ENCODE measurements around the gene LRMDA.
"Not testable (repeated sequence)": the region's sequence is repeated elsewhere in the genome, so short reads cannot be mapped to it uniquely, and the experiment has no call there.

The LRMDA gene

DNA sequence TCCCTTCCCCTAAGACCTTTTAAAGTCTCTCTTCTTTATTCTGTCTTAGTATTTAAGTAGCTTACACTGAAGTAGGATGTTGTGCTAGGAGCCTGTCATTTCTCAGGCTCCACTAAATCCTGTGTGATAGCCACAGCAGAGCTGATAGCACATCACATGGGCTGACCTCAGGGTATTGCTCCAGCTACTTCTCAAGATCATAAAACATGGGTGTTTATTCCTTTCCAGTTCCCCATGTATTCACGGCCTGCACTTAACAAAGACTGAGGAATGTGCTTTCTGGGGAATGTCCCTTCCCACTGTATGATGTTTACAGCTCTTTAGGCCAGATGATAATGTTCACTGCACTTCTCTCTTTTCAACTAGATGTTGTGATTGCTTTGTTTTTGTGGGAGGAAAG lies 1119.4 kb downstream of the LRMDA start:
- no peak for DNase-seq (ENCODE audit: low read depth in 2 of 2)

DNA sequence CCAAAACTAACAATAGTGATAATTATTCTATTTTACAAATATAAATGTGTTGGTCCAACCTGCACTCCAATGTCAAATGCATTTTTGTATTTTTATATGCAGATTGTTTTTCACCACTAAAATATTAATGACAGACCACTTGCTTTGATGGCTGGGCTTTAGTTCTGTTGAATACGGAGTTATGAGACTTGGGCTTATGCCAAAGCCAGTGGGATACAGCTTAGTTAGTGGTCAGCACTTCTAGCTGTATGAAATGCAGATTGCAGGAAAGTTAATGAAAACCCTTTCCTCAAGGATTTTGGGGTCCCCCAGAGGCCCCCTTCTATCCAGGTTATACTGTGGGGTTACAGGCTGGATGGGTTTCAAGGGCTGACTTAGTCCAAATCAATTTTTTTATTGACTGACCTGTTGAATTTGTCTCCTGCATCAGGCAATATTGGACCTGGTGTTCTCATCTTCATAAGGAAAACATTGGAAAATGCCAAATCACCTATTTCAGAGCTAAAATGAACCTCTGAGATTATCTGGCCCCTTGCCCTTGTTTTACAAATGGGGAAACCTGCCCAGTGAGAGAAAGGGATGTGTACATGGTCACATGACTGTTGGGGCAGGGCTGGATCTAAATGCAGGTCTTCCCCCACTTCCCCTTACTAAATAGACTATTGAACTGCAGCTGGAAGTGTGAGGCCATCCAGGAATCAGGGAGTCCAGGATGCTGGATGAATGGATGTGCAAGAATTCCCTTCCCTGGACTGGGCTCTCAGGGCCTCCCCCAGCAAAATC lies 1120.9 kb downstream of the LRMDA start:
- no peak for DNase-seq (ENCODE audit: low read depth in 2 of 2)

DNA sequence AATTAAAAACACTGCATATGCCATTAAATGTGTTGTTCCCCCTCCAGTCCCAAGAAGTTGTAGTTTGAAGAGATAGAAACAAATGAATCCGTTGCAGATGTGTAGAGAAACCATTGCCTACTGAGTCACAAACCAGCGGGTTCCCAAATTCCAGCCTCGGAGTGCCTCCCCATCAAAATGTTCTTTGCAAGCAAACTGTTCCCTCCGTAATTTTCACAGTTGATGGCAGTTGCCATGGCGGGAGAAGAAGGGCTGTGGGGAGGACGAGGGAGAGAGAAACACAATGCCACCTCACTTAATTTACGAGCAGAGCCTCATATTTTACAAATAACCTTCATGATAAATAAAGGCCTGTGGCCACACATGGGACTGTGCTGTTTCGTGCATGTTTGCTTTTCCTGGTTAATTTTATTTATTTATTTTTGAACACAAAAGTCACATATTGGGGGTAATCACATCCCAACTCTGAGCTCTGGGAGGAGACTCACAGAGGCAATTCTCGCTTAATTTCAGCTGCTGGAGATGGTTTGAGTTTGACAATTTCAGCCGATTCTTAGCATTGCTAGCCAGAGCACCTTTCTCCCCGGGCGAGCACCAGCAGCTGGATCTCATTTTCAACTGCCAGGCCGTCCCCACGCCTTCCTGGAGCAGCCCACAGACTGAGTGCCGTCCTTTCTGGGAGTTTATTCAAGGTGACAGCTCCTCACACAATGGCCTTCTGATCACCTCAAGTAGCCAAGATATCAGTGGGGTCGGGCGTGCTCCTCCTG lies 1122.0 kb downstream of the LRMDA start:
- DNase-seq (ENCODE audit: low read depth in 2 of 2) = no peak

DNA sequence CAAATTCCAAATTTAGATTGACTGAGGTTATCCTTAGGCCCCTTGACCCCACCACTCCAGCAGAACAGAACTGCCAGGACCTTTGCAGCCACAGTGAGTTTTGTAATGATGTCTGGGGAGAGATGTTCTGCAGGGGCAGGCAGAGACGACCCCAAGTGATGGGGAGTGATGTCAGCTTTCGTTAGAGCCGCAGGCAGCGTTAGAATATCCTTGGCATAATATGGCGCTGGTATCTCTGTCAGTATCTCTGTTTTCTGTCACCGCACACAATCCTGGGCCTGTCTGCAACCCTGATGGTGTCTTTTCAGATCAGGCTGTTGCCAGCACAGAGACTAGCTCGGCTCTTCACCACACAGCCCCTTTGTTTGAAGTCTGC lies 1122.6 kb downstream of the LRMDA start:
- no peak for DNase-seq (ENCODE audit: low read depth in 2 of 2)

DNA sequence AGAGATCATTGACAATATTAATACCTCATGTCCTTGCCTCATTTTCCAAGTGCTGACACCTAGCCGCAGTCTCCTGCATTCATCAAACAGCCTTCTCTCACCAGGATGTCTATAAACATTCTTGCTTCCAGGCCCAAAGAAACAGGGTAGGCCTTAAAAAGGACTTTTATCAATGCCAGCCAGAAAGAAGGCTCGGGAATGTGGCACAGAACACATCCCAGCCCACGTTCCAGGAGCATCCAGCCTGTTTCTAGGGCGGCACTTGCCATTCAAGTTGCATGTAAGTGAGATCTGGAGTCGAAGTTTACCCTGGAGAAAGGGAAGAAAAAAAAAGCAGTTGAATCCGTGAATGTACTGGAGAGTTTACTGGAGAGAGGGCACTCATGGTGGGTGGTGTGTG lies 1123.1 kb downstream of the LRMDA start:
- no peak for DNase-seq (ENCODE audit: low read depth in 2 of 2)

DNA sequence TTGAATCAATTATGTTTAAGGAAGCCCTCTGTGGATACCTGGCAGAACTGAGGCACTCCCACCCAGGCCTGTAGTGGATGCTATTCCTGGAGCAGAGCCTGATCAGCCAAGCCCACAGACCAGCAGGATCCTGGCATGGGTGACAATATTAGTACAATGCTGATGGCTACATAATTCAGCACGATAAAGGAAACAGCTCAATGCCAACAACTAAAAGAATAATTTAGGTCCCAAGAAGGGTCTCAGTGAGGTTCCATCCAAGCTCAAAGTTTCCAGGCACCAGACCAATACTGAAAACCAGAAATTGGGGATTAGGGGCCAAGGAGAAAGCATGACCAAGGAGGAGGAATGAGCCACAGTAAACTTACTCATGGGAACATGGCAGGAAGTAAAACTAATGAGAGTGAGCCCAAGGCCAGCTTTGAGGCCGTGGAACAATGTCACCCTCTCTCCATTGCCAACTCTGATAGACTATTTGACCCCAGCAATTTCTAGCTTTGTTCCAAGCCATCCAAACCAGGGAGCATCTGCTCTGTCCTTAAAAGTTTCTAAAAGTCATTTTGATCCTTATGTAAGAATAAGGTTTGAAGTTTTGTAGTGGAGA lies 1123.7 kb downstream of the LRMDA start:
- DNase-seq (ENCODE audit: low read depth in 2 of 2) = no peak

DNA sequence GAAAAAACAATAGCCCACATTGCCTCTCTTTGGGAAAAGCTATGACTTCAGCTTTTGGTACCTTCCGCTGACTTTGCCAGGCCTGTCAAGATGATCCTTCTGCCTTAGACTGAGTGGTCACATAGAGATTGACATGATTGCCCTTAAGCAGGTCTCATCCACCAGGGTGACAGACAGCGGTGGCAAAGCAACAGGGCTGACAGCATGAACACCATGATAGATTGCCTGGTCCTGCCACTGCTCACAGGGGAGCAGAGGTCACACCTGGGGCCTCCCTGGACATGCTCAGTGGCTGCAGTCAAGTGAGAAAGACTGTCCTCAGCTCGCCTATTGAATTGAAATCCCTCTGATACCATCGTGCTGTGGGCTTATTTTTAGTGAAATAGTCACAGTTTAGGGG lies 1125.9 kb downstream of the LRMDA start:
- no peak for DNase-seq (ENCODE audit: low read depth in 2 of 2)

DNA sequence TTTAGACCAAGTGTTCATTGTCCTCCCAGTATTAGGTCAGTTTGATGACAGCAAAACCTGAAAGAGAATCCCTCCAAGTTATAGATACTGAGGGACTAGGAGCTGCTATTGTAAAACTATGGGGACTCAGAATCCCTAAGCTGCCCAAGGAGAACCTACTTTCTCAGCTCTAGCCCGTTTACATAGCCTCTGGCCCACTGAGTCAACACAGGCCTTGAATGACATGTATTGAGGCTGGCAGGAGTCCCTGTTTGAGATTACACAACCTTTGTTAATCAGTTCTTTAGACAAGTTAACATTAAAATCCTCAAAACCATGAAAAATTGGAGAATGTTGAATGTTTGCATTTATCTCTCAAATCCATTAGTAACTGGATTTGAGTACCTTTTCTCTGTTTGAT lies 1127.2 kb downstream of the LRMDA start:
- DNase-seq (ENCODE audit: low read depth in 2 of 2) = no peak

DNA sequence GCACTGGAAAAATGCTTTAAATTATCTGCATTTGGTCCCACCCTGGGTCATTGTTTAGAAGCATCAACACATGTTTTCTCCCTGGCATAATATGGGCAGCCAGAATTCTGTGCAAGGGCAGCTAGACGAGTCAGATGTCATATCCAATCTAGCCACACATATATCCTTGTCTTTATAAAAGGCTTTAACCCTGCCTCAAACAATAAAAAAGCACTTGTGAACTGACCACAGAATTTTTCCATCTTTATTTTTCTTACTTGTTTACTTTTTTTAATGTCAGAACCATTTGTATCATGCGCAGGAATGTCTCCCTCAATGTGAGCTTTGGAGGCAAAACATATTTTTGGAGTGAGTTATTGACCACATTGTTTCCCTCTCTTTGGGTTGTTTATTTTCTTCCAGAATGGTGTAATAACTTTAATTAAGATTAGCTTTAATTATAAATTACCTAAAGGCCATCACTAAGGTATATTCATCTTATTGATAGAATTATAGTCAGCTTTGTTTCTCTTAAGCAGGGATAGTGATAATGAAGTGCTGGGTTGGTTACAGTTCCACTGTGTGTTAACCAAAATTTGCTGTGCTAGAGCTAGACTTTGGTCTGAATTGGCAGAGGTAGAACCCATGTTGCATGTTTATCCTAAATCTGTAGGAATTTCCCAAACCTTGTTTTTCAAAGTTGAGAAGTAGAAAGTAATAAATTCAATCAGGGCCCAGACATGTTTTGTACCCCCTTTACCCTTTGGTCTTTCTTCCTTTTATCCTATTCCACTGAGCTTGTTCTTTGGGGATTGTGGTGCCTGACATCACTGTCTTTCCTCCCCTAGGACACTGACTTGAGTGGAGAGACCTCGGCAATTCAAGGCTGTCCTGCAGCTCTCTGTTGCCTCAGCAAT lies 1127.8 kb downstream of the LRMDA start:
- no peak for DNase-seq (ENCODE audit: low read depth in 2 of 2)

DNA sequence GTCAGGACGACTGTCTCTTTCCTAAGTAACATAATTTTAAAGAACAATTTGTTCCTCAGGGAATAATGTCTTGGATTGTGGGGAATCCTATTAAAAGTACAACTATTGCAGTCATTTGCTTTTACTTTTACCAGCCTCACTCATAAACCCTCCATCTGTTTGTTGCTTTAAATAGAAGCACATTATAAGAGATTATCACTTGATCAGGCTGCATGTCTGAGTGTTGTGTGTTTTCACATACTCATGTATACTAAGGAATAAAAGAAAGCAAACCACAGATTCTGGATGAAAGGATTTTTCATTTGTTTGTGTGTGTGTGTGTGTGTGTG lies 1128.4 kb downstream of the LRMDA start:
- no peak for DNase-seq (ENCODE audit: low read depth in 2 of 2)

DNA sequence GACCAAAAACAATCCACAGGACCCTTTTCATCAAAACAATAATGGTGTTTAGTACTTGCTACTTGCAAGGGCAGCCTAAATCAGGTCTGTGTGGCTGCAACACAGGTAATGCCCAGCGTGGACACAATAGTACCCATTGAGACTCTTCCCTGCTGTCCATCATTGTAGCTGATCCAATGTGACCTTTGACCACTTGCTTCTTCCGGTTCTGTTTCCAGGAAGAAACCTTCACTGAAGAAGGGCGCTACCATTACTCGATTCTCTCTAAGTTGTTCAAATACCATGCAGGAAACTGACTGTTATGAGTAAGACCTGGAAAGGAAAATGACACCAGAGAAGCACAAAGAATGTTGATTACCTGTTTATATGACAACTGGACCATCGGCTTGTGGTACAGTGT lies 1128.9 kb downstream of the LRMDA start:
- no peak for DNase-seq (ENCODE audit: low read depth in 2 of 2)

DNA sequence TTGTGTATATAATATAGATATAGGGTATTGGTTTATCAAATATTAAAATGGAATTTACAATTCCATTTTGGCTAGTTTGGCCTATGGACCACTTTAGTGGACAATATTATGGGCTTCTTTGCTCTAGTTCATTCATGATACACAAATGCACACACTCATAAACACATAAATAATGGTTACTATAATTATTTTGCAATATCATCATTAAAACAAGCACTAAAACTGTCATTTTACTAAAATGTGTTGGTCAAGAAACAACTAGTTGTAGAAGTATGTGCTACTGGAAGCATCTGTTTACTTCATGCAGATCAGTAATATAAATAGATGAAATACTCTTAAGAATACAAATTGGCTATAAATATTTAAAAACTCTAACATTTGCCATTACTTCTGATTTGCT lies 1131.9 kb downstream of the LRMDA start:
- DNase-seq (ENCODE audit: low read depth in 2 of 2) = no peak

DNA sequence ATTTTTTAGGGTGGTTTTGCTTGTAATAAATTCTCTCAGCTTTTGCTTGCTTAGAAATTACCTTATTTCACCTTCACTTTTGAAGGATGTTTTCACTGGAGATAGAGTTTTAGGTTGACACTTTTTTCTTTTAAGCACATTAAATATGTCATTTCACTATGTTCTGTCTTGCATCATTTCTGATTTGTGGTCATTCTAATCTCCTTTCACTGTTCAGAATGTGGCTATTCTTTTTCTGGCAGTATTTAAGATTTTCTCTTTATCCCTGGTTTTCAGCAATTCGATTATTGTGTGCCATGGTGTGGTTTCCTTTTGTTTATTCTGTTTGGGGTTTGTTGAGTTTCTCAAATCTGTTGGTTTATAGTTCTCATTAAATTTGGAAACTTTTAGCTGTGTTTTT lies 1140.6 kb downstream of the LRMDA start:
- DNase-seq (ENCODE audit: low read depth in 2 of 2) = no peak

DNA sequence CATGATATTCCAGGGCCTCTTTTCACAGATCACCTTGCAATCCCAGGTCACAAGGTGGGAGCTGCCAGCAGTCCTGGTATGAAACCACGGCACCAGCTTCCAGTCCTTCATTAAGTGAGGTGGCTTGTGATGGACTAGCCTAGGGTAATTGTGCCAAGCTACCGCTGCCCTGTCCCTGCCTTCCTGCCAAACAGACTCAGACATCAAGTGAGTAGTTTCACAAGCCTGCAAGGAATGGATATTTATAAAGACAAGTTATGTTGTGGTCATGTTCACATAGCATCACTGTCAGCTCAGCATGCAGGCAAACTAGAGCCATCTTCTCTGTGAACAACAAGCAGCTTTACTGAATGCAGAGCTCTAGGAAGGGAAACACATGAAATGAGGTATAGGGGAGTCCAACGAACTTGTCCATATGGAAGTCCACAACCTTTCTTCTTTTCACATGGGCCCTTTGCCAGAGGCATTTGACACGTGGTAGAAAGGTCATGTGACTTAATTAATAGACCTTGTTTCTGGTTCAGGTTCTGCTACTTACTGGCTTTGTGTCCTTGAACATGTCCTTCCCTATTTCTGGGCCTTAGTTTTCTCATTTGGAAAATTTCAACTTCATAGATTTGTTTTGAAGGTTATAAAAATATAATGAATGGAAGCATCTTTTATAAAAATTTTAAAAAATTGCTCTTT lies 1145.0 kb downstream of the LRMDA start:
- no peak for DNase-seq (ENCODE audit: low read depth in 2 of 2)

DNA sequence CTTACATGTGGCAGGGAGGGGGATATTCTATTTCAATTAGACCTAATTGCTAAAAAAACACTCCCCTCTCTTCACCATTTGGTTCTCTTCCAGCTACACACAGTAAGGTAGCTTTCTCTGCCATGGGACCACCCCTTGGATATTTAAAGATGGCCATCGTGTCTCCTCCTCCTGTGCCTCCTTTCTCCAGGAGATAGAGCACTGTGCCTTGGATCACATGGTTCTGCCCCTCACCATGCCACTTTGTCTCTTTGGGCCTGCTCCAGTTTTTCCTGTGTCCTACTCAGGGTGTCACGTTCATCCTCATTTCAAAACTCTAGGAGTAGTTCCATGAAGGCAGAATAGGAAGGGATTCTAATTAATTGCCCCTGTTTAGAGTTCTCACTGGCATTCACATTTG lies 1146.0 kb downstream of the LRMDA start:
- no peak for DNase-seq (ENCODE audit: low read depth in 2 of 2)

DNA sequence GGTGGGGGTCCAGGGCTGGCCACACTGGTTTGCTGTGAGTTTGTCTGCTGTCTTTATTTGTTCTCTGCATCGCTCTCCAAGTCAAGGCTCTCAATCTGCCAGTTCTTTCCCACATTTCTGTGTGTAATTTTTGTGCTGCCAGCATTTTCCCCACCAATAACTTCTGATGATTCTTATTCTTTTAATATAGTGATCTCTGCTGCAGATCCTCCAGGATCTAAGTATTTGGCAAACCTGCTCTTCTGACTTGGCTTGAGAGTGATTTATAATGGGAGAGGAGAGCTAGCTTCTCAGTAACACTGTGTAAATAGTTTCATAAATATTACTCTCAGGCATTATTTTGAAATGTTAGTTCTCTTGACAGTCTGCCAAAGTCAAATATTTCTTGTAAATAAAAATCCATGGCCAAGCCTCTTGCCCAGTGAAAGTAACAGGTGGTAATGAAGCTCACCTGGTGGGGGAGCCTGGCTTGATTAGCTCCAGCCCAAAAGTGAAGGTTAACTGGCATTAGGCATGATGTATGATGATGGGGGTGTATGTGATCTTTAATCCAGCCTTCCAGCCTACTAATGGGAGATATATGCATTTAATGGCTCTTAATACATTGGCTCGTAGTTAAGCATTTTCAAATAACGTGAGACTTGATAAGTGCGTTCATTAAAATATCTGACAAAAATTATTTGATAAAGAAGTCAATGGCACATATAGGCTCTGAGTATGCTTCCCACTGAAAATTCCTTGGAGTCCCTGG lies 1150.3 kb downstream of the LRMDA start:
- no peak for DNase-seq (ENCODE audit: low read depth in 2 of 2)

DNA sequence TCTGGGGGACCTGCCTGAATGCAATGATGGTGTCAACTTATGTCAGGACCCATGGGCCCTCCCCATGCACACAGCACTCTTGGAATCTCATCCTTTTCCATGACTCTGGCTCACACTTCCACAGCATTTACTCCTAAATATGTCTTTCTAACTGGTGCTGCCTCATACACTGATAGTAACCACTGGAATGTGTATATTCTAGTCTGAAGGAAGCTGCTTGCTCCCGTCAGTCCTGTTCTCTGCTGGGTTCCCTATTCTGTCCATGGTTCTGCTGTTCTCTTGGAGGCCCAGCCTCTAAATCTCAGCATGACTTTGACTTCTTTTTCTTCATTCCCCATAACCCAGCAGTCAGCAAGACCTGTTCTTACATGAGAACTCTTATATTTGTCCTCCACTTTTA lies 1151.1 kb downstream of the LRMDA start:
- DNase-seq (ENCODE audit: low read depth in 2 of 2) = no peak

DNA sequence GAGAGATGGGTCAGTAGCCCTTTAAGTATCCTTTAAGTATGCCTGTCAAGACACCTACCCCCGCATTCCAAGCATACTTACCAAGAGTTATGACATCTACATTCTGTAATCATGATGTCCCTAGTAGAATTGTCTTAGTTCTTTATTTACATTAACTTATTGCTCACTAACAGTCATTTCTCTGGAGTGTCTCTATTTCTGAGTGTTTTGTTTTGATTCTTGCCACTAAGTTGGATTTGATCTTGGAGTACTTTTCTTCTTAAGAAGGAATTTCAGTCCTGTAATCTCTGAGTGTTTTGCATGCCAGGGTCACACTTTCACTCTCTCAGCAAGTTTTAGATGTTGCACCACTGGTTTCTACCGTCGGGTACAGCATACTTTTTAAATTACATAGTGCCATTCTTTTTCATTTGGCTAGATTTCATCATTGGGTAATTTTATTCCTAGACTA lies 1152.3 kb downstream of the LRMDA start:
- DNase-seq (ENCODE audit: low read depth in 2 of 2) = no peak

DNA sequence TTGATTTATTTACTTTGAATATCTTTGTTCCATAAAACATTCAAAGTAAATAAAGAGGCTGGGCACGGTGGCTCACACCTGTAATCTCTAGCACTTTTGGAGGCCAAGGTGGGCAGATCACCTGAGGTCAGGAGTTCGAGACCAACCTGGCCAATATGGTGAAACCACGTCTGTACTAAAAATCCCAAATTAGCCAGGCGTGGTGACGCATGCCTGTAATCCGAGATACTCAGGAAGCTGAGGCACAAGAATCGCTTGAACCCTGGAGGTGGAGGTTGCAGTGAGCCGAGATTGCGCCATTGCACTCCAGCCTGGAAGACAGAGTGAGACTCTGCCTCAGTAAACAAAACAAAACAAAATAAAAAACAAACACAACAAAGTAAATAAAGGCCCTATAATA lies 1153.0 kb downstream of the LRMDA start:
- DNase-seq (ENCODE audit: low read depth in 2 of 2) = not testable (repeated sequence)

All from stimulated activated CD4-positive, alpha-beta T cell treated with anti-CD3 and anti-CD28 coated beads, Interleukin-4, amount 100 ng/mL, for 48 hours (primary cell).